Measurements from ENCODE around the gene RPL18A. TPM values are rescaled to one million over a fixed set of nuclear protein-coding genes. Genes with fewer than 3 reads are reported as not detected.

RPL18A gene
- total RNA-seq, 1 experiment from 2014 or later = 2,241 TPM

DNA sequence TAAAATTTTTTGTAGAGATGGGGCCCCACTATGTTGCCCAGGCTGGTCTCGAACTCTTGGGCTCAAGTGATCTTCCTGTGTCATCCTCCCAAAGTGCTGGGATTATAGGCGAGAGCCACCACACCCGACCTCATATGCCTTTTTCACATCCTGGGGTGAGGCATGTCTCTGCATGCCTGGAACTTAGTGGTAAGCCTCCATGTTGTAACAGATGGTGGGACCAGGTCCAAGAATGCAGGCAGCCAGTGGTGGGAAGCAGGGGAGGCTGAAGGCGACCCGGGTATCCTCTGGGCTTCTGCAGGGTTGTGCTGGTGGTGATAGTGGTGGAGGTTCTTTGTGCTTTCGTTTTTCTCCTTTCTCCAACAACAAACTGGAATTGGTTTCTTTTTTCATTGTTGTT, 43.0 kb downstream of the RPL18A start:
- H3K79me2 ChIP-seq (ENCODE audit: low read length) = no peaks in the 10 kb centered on the region
- H3K27ac ChIP-seq (ENCODE audit: low read length) = no peak overlapping the region
- peaks cover 24% of the 10 kb centered on the region for H3K27me3 ChIP-seq (ENCODE audit: low read length)
- H2AFZ ChIP-seq (ENCODE audit: low read length) = no peak overlapping the region
- ATAC-seq = no peak
- H3K4me2 ChIP-seq (ENCODE audit: low read length) = no peak overlapping the region
- POLR2A ChIA-PET (ENCODE audit: unreplicated experiment) = no interaction called here
- H3F3A ChIP-seq (ENCODE audit: low read length, unreplicated experiment) = no peaks in the 10 kb centered on the region
- H3K4me3 ChIP-seq (ENCODE audit: low read length) = no peak overlapping the region
- H3K4me1 ChIP-seq (ENCODE audit: insufficient read depth, low read length) = no peaks in the 10 kb centered on the region
- no peaks in the 10 kb centered on the region for H4K20me1 ChIP-seq (ENCODE audit: low read length)
- H3K36me3 ChIP-seq (ENCODE audit: low read depth, low read length) = no peaks in the 10 kb centered on the region
- H3K9ac ChIP-seq (ENCODE audit: low read length) = no peak overlapping the region
- no peak for DNase-seq
- BruUV-seq (replicated peaks) = no TSS peak
- H3K9me3 ChIP-seq (ENCODE audit: low read length) = no peaks in the 10 kb centered on the region
- intact Hi-C loops (cut with micrococcal nuclease) = no loop called here
- H3K9me2 ChIP-seq (replicated peaks; ENCODE audit: low read length) = no peaks in the 10 kb centered on the region
- CTCF ChIA-PET = no interaction called here
- TF ChIP-seq EZH2 (IDR thresholded peaks at IDR 0.05; ENCODE audit: low read length, unreplicated experiment) (no peak), EZH2phosphoT487 (IDR thresholded peaks at IDR 0.05; ENCODE audit: borderline replicate concordance, low read length) (no peak)
- TF ChIP-seq, protein P1, sequence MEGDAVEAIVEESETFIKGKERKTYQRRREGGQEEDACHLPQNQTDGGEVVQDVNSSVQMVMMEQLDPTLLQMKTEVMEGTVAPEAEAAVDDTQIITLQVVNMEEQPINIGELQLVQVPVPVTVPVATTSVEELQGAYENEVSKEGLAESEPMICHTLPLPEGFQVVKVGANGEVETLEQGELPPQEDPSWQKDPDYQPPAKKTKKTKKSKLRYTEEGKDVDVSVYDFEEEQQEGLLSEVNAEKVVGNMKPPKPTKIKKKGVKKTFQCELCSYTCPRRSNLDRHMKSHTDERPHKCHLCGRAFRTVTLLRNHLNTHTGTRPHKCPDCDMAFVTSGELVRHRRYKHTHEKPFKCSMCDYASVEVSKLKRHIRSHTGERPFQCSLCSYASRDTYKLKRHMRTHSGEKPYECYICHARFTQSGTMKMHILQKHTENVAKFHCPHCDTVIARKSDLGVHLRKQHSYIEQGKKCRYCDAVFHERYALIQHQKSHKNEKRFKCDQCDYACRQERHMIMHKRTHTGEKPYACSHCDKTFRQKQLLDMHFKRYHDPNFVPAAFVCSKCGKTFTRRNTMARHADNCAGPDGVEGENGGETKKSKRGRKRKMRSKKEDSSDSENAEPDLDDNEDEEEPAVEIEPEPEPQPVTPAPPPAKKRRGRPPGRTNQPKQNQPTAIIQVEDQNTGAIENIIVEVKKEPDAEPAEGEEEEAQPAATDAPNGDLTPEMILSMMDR (conservative IDR thresholded peaks at IDR 0.05; ENCODE audit: low read depth, low read length) = no peak

DNA sequence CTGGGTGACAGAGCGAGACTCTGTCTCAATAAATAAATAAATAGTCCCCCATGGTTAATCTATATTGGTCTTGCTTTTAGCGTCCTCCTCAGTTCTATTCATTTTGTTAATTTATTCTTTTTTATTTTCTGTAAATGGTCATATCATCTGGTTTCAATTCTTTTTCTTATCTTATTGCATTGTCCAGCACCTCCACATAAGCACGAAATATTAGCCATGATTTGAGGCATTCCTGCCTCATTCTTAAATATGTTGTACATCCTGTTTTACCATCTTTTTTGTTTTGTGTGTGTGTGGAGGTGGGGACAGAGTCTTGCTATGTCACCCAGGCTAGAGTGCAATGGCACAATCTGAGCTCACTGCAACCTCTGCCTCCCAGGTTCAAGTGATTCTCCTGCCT, 48.5 kb downstream of the RPL18A start:
- Histone ChIP-seq H3K27me3 (ENCODE audit: low read length) (no peaks in the 10 kb centered on the region), H3K4me2 (ENCODE audit: low read length) (no peak overlapping the region), H3K4me1 (ENCODE audit: insufficient read depth, low read length) (no peaks in the 10 kb centered on the region), H3F3A (ENCODE audit: low read length, unreplicated experiment) (no peaks in the 10 kb centered on the region), H4K20me1 (ENCODE audit: low read length) (no peaks in the 10 kb centered on the region), H2AFZ (ENCODE audit: low read length) (no peak overlapping the region), H3K27ac (ENCODE audit: low read length) (no peak overlapping the region), H3K9me3 (ENCODE audit: low read length) (no peaks in the 10 kb centered on the region), H3K9ac (ENCODE audit: low read length) (no peak overlapping the region), H3K4me3 (ENCODE audit: low read length) (no peak overlapping the region), H3K9me2 (replicated peaks; ENCODE audit: low read length) (no peaks in the 10 kb centered on the region), H3K36me3 (ENCODE audit: low read depth, low read length) (no peaks in the 10 kb centered on the region), H3K79me2 (ENCODE audit: low read length) (no peaks in the 10 kb centered on the region)
- ATAC-seq = no peak
- DNase-seq = no peak
- TF ChIP-seq EZH2phosphoT487 (IDR thresholded peaks at IDR 0.05; ENCODE audit: borderline replicate concordance, low read length) (no peak), EZH2 (IDR thresholded peaks at IDR 0.05; ENCODE audit: low read length, unreplicated experiment) (no peak)
- TF ChIP-seq, protein P1 (conservative IDR thresholded peaks at IDR 0.05; ENCODE audit: low read depth, low read length) = no peak
- ChIA-PET CTCF (no interaction called here), POLR2A (ENCODE audit: unreplicated experiment) (no interaction called here)
- intact Hi-C loops (cut with micrococcal nuclease) = no loop called here
- BruUV-seq (replicated peaks) = no TSS peak

DNA sequence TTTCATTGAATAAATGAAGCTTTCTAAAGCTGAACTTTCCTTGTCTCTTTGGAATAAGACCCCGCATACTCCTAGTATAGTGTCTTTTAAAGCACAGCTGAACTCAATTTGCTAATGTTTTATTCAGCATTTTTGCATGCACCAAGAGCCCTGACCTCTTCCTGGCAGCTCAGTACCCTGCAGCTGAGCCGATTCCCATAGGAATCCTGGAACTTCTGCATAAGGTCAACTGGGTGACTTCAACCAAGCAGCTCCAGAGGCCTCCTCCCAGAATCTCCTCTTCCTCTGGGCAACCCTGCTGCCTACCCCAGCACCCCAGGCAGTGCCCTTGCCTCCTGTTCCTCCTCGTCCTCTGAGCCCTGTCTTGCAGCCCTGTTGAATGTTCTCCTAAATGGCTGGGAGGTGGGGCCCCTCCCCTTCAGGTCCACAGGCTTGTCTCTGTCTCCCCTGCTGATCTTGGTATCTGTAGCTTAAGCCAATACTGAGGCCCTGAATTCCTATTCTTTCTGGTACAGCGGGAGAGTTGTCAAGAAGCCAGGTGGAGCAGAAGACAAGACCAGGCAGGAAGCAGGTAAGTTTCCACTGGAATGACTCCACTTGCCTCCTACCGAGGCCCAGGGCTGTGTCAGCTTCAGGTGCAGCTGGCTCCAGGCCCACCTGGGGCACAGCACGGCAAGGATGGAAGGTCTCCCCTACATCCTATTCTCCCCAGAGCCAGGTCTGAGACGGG, 49.5 kb downstream of the RPL18A start:
- ATAC-seq (no peak), DNase-seq (no peak)
- H3K36me3 ChIP-seq (ENCODE audit: low read depth, low read length) = no peaks in the 10 kb centered on the region
- no peaks in the 10 kb centered on the region for H3K79me2 ChIP-seq (ENCODE audit: low read length)
- no peaks in the 10 kb centered on the region for H3F3A ChIP-seq (ENCODE audit: low read length, unreplicated experiment)
- no peak overlapping the region for H3K27ac ChIP-seq (ENCODE audit: low read length)
- intact Hi-C loops (cut with micrococcal nuclease) = no loop called here
- TF ChIP-seq, protein P1 (conservative IDR thresholded peaks at IDR 0.05; ENCODE audit: low read depth, low read length) = no peak
- TF ChIP-seq EZH2phosphoT487 (IDR thresholded peaks at IDR 0.05; ENCODE audit: borderline replicate concordance, low read length) (no peak), EZH2 (IDR thresholded peaks at IDR 0.05; ENCODE audit: low read length, unreplicated experiment) (no peak)
- POLR2A ChIA-PET (ENCODE audit: unreplicated experiment) = no interaction called here
- H3K4me2 ChIP-seq (ENCODE audit: low read length) = no peak overlapping the region
- no peaks in the 10 kb centered on the region for H3K9me3 ChIP-seq (ENCODE audit: low read length)
- no TSS peak for BruUV-seq (replicated peaks)
- H3K9ac ChIP-seq (ENCODE audit: low read length) = no peak overlapping the region
- no peaks in the 10 kb centered on the region for H3K27me3 ChIP-seq (ENCODE audit: low read length)
- H2AFZ ChIP-seq (ENCODE audit: low read length) = no peak overlapping the region
- CTCF ChIA-PET = no interaction called here
- H3K4me3 ChIP-seq (ENCODE audit: low read length) = no peak overlapping the region
- H3K9me2 ChIP-seq (replicated peaks; ENCODE audit: low read length) = no peaks in the 10 kb centered on the region
- no peaks in the 10 kb centered on the region for H3K4me1 ChIP-seq (ENCODE audit: insufficient read depth, low read length)
- no peaks in the 10 kb centered on the region for H4K20me1 ChIP-seq (ENCODE audit: low read length)

All from PC-3 (cell line).